GM21526 (cell line): Measurements from ENCODE around the gene CCNL2.
"Not testable (repeated sequence)": the region's sequence is repeated elsewhere in the genome, so short reads cannot be mapped to it uniquely, and the experiment has no call there.

Experiments used
- ATAC-seq: cut with Tn5 transposase; IDR thresholded peaks from one replicate; pipeline ENCODE4 v1.9.1; 2021; ENCODE audit warnings: moderate library complexity; ENCODE audit not compliant: unreplicated experiment, low FRiP score

Gene CCNL2

DNA sequence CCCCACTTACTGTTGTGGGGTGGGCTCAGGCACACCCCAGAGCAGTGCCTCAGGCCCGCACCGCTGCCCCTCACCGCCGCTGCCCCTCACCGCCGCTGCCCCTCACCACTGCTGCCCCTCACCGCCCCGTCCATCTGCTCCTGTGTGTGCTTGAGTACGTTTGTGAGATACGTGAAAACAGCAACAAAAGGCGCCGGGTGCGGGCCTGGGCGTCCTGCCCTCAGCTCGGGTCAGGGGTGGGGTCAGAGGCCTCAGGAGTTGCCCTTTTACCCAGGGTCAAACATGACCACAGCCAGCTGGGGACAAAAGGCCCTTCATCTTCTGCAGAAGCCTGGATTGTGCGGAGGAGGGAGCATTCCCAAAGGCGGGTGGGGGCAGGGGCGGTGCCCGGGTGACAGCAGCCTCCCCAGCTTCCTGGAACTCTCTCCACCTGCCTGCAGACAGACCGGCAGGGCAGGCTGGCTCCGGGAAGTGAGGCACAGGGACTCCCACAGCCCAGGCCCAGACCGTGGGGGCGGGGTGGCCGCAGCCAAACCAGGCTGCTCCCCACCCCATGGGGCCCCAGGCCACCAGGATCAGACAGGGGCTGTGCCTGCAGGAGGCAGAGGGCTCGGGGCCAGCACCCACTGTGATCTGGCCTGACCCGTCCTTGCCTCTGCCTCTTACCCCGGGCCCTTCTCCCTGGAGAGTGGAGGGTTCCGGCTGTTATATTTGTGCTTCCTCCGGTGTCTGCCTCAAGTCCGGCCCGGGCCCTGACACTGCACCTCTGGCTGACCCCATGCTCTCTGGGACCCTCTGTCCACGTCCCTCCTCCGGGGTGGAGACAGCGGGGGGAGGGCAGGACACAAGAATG is 34.0 kb upstream of the CCNL2 start:
- no peak for ATAC-seq

DNA sequence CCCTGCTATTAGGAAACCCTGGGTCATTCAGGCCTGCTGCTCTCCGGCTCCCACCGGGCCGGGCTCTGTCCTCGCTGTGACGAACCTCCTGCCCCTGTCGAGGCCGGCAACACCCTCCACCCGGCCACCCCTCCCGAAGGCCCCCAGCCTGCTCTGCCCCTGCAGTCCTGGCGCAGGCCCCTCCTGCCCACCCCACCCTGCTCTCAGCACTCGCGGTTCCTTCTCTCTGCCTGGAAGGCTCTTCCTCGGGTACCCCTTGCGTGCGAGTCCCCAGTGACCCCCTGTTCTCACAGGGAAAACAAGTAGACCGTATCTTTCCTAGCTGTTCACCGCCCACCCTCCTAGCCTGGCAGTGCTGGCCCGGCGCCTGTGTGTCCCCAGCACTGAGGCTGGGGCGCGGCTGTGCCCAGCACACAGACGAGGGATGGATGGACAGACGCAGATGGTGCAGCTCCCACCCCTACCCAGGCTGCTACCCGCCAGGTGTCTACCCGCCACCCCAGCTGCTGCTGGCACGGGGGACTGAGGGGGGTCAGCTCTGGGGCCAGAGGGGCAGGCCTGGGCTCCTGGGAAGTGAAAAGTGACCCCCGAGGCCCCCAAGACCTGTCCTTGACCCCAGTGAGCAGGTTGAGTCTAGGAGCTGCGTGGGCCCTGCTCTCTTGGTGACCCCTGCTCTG is 33.3 kb upstream of the CCNL2 start:
- no peak for ATAC-seq

DNA sequence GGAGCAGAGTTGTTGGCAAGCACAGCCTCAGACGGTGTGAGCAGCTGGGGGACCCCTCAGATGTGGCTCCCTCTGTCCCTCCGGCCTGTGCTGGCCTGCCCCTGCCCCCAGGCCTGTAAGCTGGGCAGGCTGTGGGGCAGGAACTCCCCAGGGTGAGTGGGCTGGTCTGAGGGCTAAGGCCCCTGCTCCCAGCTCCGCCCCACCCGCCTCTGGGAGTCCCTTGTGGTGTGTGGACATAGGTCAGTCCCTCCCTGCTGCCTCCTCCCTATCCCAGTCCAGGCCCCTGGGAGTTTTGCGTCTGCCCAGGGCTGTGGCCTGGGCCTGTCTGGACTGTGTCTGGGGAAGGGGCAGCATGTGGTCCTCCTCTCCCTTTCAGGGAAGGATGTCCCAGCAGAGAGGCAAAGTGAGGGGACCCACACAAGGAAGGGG is 32.7 kb upstream of the CCNL2 start:
- no peak for ATAC-seq

DNA sequence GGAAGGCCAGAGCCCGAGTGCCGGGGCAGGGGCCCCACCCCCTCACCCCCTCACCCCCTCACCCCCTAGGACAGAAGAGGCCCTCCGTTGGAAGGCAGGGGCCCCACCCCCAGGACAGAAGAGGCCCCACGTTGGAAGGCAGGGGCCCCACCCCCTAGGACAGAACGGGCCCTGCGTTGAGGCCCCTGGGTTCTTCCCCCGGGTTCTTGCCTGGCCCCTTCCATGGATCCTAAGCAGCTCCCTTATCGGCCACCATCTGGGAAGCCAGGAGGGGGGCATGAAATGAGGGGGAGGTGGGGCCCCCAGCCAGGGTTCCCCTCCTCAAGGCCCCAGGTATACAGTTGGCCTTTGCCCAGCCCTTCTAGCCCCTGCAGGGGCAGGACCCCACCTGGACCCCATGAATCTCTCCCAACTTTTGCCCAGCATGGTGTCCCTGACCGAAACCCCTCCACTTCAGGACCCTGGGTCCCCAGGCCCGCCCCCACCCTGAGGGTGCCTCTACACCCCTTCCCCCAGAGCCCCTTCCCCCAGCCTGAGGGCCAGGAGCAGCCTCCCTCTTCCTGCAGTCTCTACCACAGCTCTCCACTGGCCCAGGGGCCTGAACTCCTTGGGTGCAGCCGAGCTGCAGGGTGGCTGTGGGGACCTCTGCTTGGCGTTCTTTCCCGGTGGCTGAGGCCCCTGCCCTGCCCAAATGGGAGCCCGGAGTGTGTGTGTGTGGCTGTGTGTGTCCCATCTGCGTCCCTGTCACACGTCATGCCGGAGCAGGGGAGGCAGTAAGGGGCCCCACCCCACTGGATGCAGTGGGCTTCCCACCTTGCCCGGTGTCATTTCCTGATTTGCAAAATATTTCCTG is 32.1 kb upstream of the CCNL2 start:
- no peak for ATAC-seq

DNA sequence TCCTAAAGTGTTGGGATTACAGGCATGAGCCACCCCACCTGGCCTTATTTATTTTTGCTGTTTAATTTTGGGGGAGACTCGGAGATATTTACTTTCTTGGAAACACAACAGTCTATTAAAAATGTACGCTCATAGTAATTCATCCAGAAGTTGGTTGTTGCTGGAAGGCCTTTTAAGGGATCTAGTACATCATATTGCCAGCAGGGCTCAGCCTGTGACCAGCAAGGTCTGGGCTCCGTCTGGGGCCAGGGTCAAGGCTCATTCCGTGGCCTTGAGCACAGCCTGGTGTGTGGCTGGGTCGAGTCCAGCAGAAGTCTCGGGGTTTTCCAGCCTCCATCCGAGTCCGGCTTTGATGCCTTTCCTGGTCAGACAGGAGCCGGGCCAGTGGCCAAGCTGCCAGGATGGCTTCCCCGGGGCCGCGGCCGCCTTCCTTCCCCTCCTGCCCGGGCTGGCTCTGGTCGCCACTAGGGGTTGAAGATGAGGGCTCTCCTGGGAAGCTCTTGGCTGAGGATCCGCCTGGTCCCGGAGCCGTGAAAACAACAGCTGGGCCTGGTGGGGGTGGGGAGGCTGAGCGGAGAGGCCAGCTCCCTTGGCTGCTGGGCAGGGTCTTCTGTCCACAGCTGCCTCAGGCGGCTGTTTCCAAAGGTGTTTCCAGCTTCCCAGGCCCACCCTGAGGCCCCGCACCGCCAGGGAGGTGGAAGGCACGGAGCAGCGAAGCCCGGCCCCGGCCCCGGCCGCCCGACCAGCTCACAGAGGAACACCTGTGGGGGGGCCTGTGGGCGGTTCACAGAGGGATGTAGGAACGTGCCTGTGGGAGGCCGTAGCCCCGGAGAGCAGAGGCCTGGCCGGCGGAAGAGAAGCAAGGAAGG is 31.2 kb upstream of the CCNL2 start:
- ATAC-seq, result no peak

DNA sequence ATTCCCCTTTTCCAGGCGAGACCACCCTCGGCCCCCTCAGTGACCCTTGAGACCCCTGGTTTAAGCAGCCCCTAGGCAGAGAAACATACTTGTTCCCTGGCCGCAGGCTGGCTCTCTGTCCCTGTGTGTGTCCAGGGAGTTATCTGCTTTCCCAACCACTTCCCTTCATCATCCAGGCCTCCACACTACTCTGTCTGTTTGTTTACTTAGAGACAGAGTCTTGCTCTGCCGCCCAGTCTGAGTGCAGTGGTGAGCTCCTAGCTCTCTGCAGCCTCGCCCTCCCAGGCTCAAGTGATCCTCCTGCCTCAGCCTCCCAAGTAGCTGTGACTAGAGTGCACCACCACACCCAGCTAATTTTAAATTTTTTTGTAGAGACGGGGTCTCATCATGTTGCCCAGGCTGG is 30.5 kb upstream of the CCNL2 start:
- no peak for ATAC-seq

DNA sequence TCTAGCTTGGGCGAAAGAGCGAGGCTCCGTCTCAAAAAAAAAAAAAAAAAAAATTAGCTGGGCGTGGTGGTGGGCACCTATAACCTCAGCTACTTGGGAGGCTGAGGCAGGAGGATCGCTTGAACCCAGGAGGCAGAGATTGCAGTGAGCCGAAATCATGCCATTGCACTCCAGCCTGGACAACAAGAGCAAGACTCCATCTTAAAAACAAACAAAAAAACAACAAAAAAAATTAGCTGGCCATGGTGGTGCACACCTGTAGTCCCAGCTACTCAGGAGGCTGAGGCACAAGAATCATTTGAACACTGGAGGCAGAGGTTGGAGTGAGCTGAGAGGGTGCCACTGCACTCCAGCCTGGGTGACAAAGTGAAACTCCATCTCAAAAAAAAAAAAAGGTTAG is 29.8 kb upstream of the CCNL2 start:
- not testable (repeated sequence) for ATAC-seq

DNA sequence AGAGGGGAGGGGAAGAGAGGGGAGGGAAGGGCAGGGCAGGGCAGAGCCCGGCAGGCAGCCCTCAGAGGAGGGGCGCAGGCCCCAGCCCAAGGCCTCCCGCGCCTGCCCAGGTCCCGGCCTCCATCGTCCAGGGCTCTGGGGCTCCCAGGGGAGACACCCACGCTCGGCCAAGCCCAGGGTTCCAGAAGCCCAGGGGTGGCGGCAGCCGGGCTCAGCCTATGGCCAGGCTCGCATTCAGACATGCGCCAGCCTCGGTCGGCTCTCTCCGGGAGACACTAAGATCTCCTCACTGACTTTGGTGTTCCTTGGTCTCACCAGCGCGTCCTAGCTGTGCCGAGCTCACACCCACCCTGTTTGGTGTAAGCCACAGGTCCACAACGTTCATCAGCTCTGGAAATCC is 29.0 kb upstream of the CCNL2 start:
- no peak for ATAC-seq

DNA sequence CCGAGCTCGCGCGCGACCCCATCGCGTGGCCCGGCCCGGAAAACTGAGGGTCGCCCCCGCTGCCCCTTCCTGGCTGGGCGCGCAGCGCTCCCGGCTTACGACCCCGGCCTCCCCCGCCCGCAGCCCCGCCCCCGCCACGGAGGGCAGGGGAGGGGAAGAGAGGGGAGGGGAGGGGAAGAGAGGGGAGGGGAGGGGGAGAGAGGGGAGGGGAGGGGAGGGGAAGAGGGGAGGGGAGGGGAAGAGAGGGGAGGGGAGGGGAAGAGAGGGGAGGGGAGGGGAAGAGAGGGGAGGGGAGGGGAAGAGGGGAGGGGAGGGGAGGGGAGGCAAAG is 28.6 kb upstream of the CCNL2 start:
- ATAC-seq, result no peak

DNA sequence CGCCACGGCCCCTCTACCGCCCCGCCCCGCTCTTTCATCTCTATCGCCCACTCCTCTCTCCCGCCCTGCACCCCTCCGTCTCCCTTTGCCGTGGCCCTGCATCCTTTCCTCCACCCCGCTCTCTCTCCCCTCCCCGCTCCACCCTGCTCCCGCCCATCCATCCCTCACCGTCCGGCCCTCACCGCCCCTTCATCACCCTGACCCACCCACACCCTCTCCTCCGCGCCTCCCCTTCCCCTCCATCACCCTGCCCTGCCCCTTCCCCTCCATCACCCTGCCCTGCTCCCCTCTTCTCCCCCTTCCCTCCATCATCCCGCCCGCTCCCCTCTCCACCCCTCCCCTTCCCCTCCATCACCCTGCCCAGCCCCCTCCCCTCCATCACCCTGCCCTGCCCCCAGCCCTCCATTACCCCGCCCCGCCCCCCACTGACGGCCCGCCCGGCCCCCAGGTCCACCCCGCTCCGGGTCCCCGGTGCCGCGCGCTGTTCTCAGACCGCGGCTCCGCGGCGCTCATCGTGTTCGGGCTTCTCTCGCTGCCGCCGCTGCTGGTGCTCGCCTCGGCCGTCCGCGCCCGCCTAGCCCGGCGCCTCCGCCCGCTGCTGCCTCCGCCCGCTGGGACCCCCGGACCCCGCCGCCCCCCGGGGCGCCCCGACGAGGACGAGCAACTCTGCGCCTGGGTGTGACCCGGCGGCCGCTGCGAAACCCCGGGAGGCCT is 28.1 kb upstream of the CCNL2 start:
- no peak for ATAC-seq

DNA sequence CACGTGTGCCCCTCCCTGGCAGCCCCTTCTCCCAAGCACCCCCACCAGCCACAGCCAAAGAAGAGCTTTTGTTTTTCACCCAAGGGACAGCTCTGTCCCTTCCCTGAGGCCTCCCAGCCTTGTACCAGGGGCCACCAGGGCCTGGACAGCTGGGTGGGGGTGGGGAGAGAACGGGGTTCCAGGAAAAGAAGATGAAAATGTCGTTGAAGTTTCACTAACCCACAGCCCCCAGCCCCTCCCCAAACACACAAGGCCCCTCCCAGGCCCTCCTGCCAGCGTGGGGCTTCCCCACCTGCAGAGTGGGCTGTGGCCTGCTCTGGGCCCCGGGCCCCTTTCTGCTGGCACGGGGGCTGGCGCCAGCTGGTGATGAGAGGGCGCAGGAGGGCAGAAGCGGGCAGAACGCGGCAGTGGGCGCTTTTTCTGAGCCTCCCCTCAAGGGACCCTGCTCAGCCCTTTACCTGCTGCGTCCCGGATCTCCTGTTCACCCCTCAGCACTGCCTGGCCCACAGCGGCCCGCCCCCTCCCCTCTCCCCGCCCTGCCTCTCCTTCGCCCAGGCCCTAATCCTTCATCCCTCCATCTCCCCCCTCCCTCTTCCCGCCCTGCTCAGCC is 27.5 kb upstream of the CCNL2 start:
- ATAC-seq, result no peak

DNA sequence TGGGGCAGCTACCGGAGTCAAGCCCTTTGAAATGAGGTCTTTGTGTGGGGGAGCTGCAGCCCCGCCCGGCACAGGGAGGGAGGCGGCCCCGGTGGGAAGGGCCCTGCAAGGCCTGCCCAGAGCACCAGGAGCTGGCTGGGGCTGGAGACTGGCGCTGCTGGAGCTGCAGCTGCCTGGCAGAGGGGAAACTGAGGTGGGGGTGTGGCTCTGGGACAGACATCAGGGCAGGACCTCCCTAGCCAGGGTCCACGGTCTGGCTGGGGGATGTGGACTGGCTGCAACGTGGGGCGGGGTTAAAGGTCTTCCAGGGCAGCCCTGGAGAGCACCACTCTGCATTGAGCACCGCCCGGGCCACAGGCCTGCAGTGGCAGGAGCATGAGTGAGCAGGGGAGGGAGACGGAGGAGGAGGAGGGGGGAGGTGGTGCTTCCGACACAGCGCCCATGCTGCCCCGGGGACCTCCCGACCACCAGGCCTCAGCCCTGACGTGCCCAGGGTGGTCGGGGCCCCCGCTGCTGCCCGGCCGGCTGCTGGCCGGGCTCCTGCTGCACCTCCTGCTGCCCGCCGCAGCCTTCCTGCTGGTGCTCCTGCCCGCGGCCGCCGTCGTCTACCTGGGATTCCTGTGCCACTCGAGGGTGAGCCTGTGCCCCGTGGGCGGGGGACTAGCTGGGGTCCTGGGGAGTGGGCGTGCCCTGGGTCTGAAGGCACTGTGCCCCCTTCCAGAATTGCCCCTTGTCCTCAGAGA is 26.8 kb upstream of the CCNL2 start:
- no peak for ATAC-seq

DNA sequence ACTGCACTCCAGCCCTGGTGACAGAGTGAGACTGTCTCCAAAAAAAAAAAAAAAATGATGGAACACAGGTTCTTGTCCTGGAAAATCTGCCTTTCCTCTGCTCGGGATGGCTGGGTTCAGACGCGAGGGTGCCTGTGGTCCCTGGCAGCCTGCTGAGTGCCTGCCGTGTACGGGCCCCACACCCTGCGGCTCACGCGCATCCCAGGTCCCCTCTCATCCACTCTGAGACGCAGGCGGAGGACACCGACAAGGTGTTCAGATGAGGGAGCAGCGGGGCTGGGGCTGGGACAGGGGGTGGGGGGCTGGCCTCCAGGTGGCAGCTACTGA is 26.3 kb upstream of the CCNL2 start:
- ATAC-seq, result no peak

DNA sequence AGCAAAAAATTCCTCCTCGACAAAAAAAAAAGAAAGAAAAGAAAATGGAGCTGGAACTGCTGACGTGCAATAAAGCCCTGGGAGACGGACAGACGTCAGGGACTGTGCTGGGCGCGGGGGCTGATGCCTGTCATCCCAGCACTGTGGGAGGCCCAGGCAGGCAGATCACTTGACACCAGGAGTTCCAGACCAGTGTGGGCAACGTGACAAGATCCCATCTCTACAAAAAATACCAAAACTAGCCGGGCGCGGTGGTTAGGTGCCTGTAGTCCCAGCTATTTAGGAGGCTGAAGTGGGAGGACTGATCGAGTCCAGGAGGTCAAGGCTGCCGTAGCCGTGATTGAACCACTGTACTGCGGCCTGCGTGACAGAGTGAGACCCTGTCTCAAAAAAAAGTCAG is 25.6 kb upstream of the CCNL2 start:
- no peak for ATAC-seq

DNA sequence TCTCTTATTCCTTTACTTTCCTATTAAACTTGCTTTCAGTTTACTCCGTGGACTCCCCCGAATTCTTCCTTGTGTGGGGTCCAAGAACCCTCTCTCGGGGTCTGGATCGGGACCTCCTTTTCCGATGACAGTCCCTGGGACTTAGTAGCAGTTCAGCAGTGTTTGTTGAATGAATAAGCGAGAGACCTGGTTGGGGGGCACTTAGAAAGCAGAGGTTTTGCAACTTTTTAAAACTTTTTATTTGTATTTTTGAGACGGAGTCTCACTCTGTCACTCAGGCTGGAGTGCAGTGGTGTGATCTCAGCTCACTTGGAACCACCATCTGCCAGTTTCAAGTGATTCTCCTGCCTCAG is 24.1 kb upstream of the CCNL2 start:
- ATAC-seq, result no peak

DNA sequence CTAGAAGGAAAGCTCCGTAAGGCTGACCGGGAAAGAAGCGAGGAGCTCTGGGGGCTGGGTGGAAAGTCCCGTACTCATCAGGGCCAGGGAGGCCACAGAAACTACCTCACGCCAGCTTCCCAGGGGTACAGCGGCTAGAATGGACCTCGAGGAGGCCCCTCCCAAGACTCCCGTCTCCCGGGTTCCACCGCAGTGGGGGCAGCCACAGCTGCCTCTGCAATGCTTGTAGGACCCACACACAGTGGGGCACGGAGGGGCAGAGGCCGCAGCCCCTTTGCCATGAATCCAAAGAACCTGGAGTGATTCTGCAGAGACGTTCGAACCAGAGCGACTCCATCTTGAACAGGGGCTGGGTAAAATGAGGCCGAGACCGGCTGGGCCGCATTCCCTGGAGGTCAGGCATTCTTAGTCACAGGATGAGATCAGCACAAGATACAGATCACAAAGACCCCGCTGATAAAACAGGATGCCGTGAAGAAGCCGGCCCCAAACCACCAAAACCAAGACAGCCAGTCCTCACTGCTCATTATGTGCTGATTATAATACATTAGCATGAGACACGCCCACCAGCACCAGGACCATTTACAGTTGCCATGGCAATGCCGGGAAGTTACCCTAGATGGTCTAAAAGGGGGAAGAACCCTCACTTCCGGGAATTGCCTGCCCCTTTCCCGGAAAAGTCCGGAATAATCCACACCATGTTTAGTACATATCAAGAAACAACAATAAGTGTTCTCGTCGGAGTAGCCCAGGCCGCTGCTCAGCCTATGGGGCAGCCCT is 23.5 kb upstream of the CCNL2 start:
- no peak for ATAC-seq

DNA sequence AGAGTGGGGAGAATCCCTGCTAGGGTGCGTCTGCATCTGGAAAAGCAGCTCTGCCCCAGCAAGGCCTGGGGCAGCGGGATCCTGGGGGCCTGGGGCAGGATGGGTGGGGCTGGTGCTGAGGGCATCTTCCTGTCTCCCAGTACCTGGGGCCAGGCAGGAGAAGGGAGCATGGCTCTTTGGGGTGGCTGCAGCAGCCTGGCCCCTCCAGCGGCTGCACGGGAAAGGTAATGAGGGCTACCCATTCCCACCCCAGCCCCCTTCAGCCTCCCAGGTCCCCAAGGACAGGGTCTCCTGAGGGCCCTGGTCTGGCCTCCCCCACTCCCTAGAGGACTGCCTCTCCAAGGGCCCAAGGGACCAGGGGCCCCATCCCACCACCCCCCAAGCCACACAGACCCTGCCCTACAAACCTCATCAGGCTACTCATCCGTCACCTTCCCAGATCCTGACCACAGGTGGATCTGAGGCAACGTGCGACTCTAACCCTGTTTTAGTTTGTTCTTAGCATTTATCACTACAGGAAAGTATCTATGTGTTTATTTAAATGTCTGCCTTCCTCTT is 22.9 kb upstream of the CCNL2 start:
- ATAC-seq, result no peak
